Astrocyte of the cerebellum (primary cell): Measurements from ENCODE around the gene OSBPL5.

ENCODE experiments used
- DNase-seq: peaks from one replicate; pipeline ENCODE4 v3.0.0-alpha.2; 2011; ENCODE audit warnings: low read depth
- H3K4me3 ChIP-seq: 2 replicates; pipeline ENCODE4 v1.5.1; 2011; ENCODE audit warnings: mild to moderate bottlenecking, low read depth, low read length, moderate library complexity
- CTCF ChIP-seq: IDR thresholded peaks from 2 replicates; pipeline ENCODE4 v1.5.1; 2012; ENCODE audit warnings: low read length, low read depth, moderate library complexity, mild to moderate bottlenecking; ENCODE audit errors: missing control alignments
- in situ Hi-C: cut with HindIII; loops from 2 replicates; pipeline ENCODE4 v1.10.0; 2017; ENCODE audit warnings: low sequenced_read_pairs

The OSBPL5 gene

GRCh38 chr11:3202305-3202704 lies 37.2 kb upstream of the OSBPL5 start:
- in situ Hi-C loops: no loop called here
- DNase-seq: no peak
- no peak for TF ChIP-seq CTCF
- no peak overlapping the region for H3K4me3 ChIP-seq

GRCh38 chr11:3201677-3202181 lies 36.6 kb upstream of the OSBPL5 start:
- DNase-seq: no peak
- H3K4me3 ChIP-seq: no peak overlapping the region
- in situ Hi-C loops: no loop called here
- no peak for TF ChIP-seq CTCF

- no peak for DNase-seq
- H3K4me3 ChIP-seq: no peak overlapping the region
- no peak for TF ChIP-seq CTCF
- in situ Hi-C loops: no loop called here
Measured at GRCh38 chr11:3201112-3201581, 36.0 kb upstream of the OSBPL5 start.

- no peak for TF ChIP-seq CTCF
- no peak for DNase-seq
- in situ Hi-C loops: no loop called here
- no peak overlapping the region for H3K4me3 ChIP-seq
Measured at GRCh38 chr11:3200388-3201111, 35.4 kb upstream of the OSBPL5 start.

GRCh38 chr11:3199537-3200295 lies 34.6 kb upstream of the OSBPL5 start:
- H3K4me3 ChIP-seq: no peak overlapping the region
- in situ Hi-C loops: no loop called here
- DNase-seq: no peak
- TF ChIP-seq CTCF: no peak

GRCh38 chr11:3198815-3199214 lies 33.7 kb upstream of the OSBPL5 start:
- no peak overlapping the region for H3K4me3 ChIP-seq
- in situ Hi-C loops: no loop called here
- no peak for TF ChIP-seq CTCF
- DNase-seq: no peak
